Measurements from ENCODE around the gene WFIKKN1.
A peak's percentile ranks its signal among the peaks of the same experiment; 100 is the strongest.

The WFIKKN1 gene

GRCh38 chr16:615122-615521 is 15.7 kb upstream of the WFIKKN1 start:
- no peak for DNase-seq (ENCODE audit: insufficient read length)
- peak; percentile 65 for FAIRE-seq
- TF ChIP-seq POLR2A (IDR thresholded peaks at IDR 0.05; ENCODE audit: low read depth, low read length) (no peak), TAF1 (IDR thresholded peaks at IDR 0.05; ENCODE audit: borderline replicate concordance, low read depth, low read length) (no peak), POLR2AphosphoS5 (IDR thresholded peaks at IDR 0.05; ENCODE audit: low read depth, low read length) (no peak)

GRCh38 chr16:616733-617586 is 13.8 kb upstream of the WFIKKN1 start:
- TF ChIP-seq TAF1 (IDR thresholded peaks at IDR 0.05; ENCODE audit: borderline replicate concordance, low read depth, low read length), result no peak
- no peak for TF ChIP-seq POLR2AphosphoS5 (IDR thresholded peaks at IDR 0.05; ENCODE audit: low read depth, low read length)
- no peak for TF ChIP-seq POLR2A (IDR thresholded peaks at IDR 0.05; ENCODE audit: low read depth, low read length)
- no peak for DNase-seq (ENCODE audit: insufficient read length)
- no peak for FAIRE-seq

DNA sequence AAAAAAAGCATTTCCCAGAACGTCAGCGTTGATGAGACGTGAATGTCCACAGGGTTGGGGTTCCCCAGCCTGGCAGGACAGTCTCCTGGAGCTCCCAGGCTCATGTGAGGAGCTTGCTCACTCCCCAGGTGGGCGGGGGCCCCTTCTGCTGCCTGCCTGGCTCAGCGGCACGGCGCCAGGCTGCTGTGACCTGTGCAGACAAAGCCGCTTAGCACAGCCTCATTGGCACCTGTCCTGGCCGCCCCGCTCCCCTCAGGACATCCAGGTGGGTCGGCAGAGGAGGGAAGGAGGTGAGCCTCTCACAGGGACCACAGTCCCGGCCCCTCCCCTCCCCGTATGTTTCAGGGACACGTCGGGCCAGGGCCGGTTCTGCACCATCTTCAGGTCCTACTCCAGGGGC is 12.9 kb upstream of the WFIKKN1 start:
- no peak for DNase-seq (ENCODE audit: insufficient read length)
- no peak for TF ChIP-seq POLR2A (IDR thresholded peaks at IDR 0.05; ENCODE audit: low read depth, low read length)
- no peak for FAIRE-seq

- DNase-seq (ENCODE audit: insufficient read length) (no peak), FAIRE-seq (no peak)
- TF ChIP-seq TAF1 (IDR thresholded peaks at IDR 0.05; ENCODE audit: borderline replicate concordance, low read depth, low read length) (no peak), POLR2A (IDR thresholded peaks at IDR 0.05; ENCODE audit: low read depth, low read length) (no peak), POLR2AphosphoS5 (IDR thresholded peaks at IDR 0.05; ENCODE audit: low read depth, low read length) (no peak)
These were observed 11.2 kb upstream of the WFIKKN1 start for GRCh38 chr16:619476-620100.

- DNase-seq (ENCODE audit: insufficient read length), result no peak
- FAIRE-seq, result no peak
- TF ChIP-seq POLR2A (IDR thresholded peaks at IDR 0.05; ENCODE audit: low read depth, low read length) (no peak), TAF1 (IDR thresholded peaks at IDR 0.05; ENCODE audit: borderline replicate concordance, low read depth, low read length) (no peak), POLR2AphosphoS5 (IDR thresholded peaks at IDR 0.05; ENCODE audit: low read depth, low read length) (no peak)
These were observed 9.9 kb upstream of the WFIKKN1 start for GRCh38 chr16:620700-621525.

- TF ChIP-seq POLR2AphosphoS5 (IDR thresholded peaks at IDR 0.05; ENCODE audit: low read depth, low read length) (no peak), TAF1 (IDR thresholded peaks at IDR 0.05; ENCODE audit: borderline replicate concordance, low read depth, low read length) (no peak), POLR2A (IDR thresholded peaks at IDR 0.05; ENCODE audit: low read depth, low read length) (no peak)
- no peak for DNase-seq (ENCODE audit: insufficient read length)
- no peak for FAIRE-seq
These were observed 9.2 kb upstream of the WFIKKN1 start for GRCh38 chr16:621526-622105.

- no peak for TF ChIP-seq POLR2AphosphoS5 (IDR thresholded peaks at IDR 0.05; ENCODE audit: low read depth, low read length)
- TF ChIP-seq POLR2A (IDR thresholded peaks at IDR 0.05; ENCODE audit: low read depth, low read length), result no peak
- TF ChIP-seq TAF1 (IDR thresholded peaks at IDR 0.05; ENCODE audit: borderline replicate concordance, low read depth, low read length), result no peak
- no peak for FAIRE-seq
- no peak for DNase-seq (ENCODE audit: insufficient read length)
These were observed 7.9 kb upstream of the WFIKKN1 start for GRCh38 chr16:622920-623280.

DNA sequence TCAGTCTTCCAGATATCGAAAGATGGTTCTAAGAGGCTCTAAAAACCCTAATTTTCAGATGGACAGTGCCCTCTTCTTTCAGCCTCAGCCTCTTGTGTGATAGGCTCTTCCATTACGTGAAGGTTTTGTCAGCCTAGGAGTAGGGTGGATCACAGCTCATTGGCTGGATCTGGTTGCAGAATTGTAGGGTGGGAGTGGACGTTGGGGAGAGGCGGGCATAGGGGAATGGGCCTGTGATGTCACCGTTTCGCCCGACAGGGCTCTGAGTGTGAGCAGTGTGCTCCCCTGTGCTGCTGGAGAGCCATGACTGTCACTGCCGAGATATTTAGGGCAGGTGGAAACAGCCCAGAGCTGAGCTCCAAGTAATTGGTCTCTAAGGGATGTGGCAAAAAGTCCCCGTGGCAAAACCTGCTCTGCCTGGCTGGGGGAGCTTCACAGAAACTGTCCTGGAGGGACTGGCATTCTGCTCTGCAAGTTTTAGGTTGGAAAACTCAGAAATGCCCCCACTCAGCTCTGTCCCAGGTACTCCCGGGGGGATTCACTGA is 6.2 kb upstream of the WFIKKN1 start:
- no peak for DNase-seq (ENCODE audit: insufficient read length)
- FAIRE-seq, result no peak
- no peak for TF ChIP-seq TAF1 (IDR thresholded peaks at IDR 0.05; ENCODE audit: borderline replicate concordance, low read depth, low read length)
- TF ChIP-seq POLR2A (IDR thresholded peaks at IDR 0.05; ENCODE audit: low read depth, low read length), result no peak
- TF ChIP-seq POLR2AphosphoS5 (IDR thresholded peaks at IDR 0.05; ENCODE audit: low read depth, low read length), result no peak

DNA sequence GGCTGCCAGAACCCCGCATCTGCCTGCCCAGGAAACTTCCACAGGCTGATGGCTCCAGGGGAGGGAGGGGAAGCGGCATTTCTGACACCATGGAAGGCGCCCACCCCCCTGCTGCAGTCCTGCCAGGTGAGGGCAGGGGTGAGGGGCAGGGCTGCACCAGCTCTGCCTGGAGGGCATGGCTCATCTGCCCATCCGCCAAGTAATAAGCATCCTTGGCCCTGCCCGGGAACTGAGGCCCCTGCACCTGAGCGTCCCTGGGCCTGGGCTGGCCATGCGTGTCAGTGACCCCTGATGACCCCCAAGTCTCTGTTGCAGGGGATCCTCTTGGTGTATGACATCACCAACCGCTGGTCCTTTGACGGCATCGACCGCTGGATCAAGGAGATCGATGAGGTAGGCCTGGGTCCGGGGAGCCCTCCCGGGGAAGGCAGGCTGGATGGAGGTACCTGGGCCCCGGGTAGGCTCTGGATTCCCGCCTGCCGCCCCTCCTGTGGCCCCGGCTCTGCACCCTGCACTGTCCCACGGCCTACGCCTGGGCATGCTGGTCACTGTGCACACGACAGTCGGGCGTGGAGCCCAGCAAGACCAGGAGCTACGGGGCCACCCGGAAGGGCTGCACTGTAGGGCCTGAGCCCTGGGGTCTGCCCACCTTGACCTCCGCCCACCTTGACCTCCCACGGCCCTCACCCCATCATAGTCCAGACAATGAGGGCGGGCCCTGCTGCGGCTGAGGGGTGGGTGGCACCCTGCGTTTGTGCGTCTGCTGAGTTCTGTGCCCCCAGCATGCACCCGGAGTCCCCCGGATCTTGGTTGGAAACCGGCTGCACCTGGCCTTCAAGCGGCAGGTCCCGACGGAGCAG is 5.4 kb upstream of the WFIKKN1 start:
- FAIRE-seq (no peak), DNase-seq (ENCODE audit: insufficient read length) (no peak)
- no peak for TF ChIP-seq POLR2A (IDR thresholded peaks at IDR 0.05; ENCODE audit: low read depth, low read length)
- TF ChIP-seq TAF1 (IDR thresholded peaks at IDR 0.05; ENCODE audit: borderline replicate concordance, low read depth, low read length), result no peak
- TF ChIP-seq POLR2AphosphoS5 (IDR thresholded peaks at IDR 0.05; ENCODE audit: low read depth, low read length), result no peak

- TF ChIP-seq POLR2AphosphoS5 (IDR thresholded peaks at IDR 0.05; ENCODE audit: low read depth, low read length), result no peak
- no peak for TF ChIP-seq POLR2A (IDR thresholded peaks at IDR 0.05; ENCODE audit: low read depth, low read length)
- TF ChIP-seq TAF1 (IDR thresholded peaks at IDR 0.05; ENCODE audit: borderline replicate concordance, low read depth, low read length), result no peak
- FAIRE-seq, result no peak
- no peak for DNase-seq (ENCODE audit: insufficient read length)
These were observed 4.6 kb upstream of the WFIKKN1 start for GRCh38 chr16:625977-626765.
